T-helper 1 cell treated with Interleukin-12 subunit alpha and Interleukin-12 subunit beta and Interleukin-4 antibody, amounts not matched to agents 30 μg/mL and 1 μg/mL, for 36 hours (primary cell): Measurements from ENCODE around the gene ARNT2.

Experiments
- H3K27ac Mint-ChIP-seq: one replicate; pipeline ENCODE4 v1.8.0; 2021; ENCODE audit warnings: mild to moderate bottlenecking, mixed read lengths
- H3K27me3 Mint-ChIP-seq: one replicate; pipeline ENCODE4 v1.8.0; 2021; ENCODE audit warnings: low read depth, mixed read lengths
- H3K36me3 Mint-ChIP-seq: one replicate; pipeline ENCODE4 v1.8.0; 2021; ENCODE audit warnings: low read depth, mixed read lengths
- H3K4me1 Mint-ChIP-seq: one replicate; pipeline ENCODE4 v1.8.0; 2021; ENCODE audit warnings: low read depth, mixed read lengths
- H3K4me3 Mint-ChIP-seq: one replicate; pipeline ENCODE4 v1.8.0; 2021; ENCODE audit warnings: mild to moderate bottlenecking, moderate library complexity, mixed read lengths
- H3K9me3 Mint-ChIP-seq: one replicate; pipeline ENCODE4 v1.8.0; 2021; ENCODE audit warnings: mixed read lengths

ARNT2 gene

DNA sequence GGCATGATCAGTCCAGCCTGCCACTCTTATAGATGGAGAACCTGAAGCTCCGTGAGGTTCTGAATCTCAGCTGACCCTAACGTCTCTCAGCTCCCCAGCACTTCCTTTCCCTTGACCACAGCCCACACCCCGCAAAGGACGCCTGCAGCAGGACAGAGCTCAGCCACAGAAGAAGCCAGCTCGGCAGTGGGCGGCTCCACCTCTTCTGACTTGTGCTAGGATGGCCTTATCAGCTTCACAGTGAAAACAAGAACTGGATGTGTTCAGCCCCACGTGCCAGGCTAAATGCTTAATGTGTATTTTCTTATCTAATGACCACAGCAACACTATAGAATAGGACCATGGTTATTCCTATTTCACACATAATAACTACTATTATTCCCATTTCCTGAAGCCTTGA lies 127.6 kb downstream of the ARNT2 start:
- Mint-ChIP-seq H3K27me3 (peaks cover 5% of the 10 kb centered on the region), H3K9me3 (peaks cover 2% of the 10 kb centered on the region), H3K27ac (no peak overlapping the region), H3K36me3 (no peaks in the 10 kb centered on the region), H3K4me3 (no peak overlapping the region), H3K4me1 (no peaks in the 10 kb centered on the region)

DNA sequence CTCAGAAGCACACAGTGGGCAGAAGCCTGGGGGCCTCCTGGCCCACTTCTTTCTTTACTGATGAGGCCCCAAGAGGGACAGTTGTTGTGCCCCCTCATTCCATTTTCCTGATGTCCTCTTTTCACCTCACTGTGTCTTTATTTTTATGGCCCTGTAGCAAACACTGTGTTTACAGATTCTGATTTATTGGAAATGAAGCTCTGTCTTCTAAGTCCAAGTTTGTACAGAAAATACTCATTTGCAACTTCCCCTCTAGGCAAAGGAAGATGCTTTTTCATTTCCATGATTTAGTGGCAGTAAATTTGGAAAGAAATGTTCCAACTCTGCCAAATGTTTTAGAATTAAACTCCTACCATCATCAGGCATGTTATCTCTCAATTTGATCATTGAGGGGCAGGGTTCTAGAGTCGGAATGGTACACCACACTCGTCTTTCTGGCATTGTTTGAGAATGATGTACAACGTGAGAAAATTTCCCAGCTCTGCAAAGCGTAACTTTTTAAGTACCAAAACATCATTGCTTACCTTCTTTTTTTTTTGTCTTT lies 129.7 kb downstream of the ARNT2 start:
- H3K27me3 Mint-ChIP-seq, result peaks cover 8% of the 10 kb centered on the region
- peaks cover 2% of the 10 kb centered on the region for H3K9me3 Mint-ChIP-seq
- no peak overlapping the region for H3K4me3 Mint-ChIP-seq
- H3K27ac Mint-ChIP-seq, result no peak overlapping the region
- no peaks in the 10 kb centered on the region for H3K36me3 Mint-ChIP-seq
- no peaks in the 10 kb centered on the region for H3K4me1 Mint-ChIP-seq

DNA sequence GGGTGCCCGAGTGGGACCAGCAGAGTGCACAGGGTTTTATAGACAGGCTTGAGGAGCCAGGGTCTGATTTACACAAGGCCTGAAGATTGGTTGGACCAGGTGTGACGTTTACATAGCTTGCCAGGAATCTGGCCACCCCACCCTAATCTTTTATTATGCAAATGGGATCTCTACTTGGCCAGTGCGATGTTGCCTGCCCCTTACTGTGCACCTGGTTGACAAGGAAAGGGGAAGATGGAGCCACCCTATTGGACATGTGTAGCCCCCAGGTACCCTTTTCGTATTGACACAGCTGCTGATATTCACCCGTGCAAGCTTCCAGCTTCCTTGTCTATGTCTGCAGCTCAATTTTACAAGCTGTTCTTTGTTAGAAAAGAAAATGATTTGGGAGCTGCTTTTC lies 132.0 kb downstream of the ARNT2 start:
- H3K27me3 Mint-ChIP-seq, result peaks cover 11% of the 10 kb centered on the region
- H3K9me3 Mint-ChIP-seq, result peaks cover 2% of the 10 kb centered on the region
- H3K4me3 Mint-ChIP-seq, result no peak overlapping the region
- H3K36me3 Mint-ChIP-seq, result no peaks in the 10 kb centered on the region
- no peaks in the 10 kb centered on the region for H3K4me1 Mint-ChIP-seq
- H3K27ac Mint-ChIP-seq, result no peak overlapping the region

DNA sequence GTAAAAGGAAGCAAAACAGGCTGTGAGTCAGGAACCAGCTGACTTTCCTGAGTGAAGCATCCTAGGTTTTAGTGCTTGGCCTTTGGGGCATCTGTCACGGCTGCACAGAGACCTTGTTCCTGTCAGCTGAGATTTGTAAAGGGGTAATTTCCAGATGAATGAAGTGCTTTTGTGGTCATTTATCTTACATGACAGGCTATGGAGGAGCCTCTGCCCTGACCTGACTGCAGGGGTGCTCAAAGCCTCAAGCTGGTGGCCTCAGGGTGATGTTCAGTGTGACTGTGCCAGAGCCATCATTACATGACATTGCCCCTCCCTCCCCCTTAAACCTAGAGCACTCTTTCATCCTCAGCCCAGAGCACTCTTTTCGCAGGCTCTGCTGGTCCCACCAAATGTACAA lies 132.5 kb downstream of the ARNT2 start:
- H3K27ac Mint-ChIP-seq, result no peak overlapping the region
- H3K9me3 Mint-ChIP-seq, result peaks cover 2% of the 10 kb centered on the region
- no peaks in the 10 kb centered on the region for H3K4me1 Mint-ChIP-seq
- H3K4me3 Mint-ChIP-seq, result no peak overlapping the region
- H3K36me3 Mint-ChIP-seq, result no peaks in the 10 kb centered on the region
- peaks cover 13% of the 10 kb centered on the region for H3K27me3 Mint-ChIP-seq

DNA sequence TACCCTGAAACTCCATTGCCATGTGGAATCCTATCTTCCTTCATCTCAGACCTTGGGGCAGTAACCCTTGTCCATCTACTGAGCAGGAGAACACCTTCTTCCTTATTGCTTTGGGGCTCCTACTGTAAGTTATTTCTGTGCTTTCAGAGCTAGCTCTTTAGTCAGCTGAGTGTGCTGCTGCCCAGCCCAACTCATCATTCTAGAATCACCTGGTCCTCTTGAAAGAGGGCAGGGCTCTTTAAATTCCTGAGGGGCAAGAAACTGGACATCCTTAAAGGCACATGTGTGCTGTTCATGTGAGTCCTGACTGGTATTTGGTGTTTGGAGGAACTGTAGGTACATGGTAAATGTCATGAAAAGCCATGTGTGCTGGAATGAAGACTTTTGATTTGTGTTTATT lies 140.9 kb downstream of the ARNT2 start:
- Mint-ChIP-seq H3K27ac (no peak overlapping the region), H3K9me3 (no peaks in the 10 kb centered on the region), H3K4me1 (no peaks in the 10 kb centered on the region), H3K4me3 (no peak overlapping the region), H3K36me3 (no peaks in the 10 kb centered on the region), H3K27me3 (peaks cover 15% of the 10 kb centered on the region)

DNA sequence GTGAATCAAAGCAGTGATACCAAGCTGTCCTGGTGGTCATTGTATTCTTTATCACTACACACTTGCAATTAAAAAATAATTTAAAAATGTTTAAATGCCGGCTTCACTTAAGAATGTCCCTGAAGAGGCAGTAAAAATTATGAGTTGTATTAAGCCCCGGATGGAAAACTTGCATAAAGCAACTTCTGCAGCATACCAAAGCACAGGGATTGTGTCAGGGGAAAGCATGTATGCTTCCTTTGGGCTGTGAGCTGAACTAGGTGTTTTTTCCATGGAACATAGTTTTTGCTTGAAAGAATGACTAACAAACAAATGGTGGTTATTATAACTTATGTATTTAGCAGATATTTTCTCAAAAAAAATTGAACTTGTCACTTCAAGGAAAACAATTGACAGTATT lies 143.1 kb downstream of the ARNT2 start:
- no peaks in the 10 kb centered on the region for H3K36me3 Mint-ChIP-seq

DNA sequence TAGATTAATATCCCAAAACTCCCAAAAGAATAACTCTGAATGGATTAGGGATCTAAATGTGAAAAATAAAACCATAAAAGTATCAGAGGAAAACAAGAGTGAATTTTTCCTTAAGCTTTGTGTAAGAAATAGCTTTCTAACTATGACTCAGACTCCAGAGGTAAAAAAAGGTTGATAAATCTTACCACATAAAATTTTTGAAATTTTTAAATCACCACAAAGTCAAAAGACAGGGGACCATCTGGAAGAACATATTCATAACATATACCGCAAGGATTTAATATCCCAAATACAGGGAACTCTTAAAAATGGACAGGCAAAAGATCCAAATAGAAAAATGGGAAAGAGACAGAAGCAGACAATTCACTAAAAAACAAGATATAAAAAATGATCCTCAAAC lies 145.0 kb downstream of the ARNT2 start:
- Mint-ChIP-seq H3K4me1 (no peaks in the 10 kb centered on the region), H3K36me3 (no peaks in the 10 kb centered on the region), H3K27me3 (peaks cover 18% of the 10 kb centered on the region), H3K9me3 (no peaks in the 10 kb centered on the region), H3K27ac (no peak overlapping the region), H3K4me3 (no peak overlapping the region)

More for the DNA sequence above, 143.1 kb downstream of the ARNT2 start:
- Mint-ChIP-seq H3K27ac (no peak overlapping the region), H3K9me3 (no peaks in the 10 kb centered on the region), H3K4me3 (no peak overlapping the region), H3K27me3 (peaks cover 18% of the 10 kb centered on the region), H3K4me1 (no peaks in the 10 kb centered on the region)

DNA sequence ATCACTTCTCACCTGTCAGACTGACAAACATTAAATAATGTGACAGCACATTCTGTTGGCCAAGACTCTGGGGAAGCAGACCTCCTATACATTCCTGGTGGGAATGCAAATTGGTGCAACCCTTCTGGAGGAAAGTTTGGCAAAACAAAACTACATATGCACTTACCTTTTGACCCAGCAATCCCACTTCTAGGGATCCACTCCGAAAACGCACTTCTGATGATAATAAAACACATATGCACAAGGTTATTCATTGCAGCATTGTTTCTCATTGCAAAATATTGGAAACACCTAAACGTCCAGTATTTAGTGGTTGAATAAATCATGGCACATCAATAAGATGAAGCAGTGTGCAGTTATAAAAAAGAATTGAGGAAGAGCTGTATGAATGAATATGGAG lies 145.5 kb downstream of the ARNT2 start:
- H3K9me3 Mint-ChIP-seq, result no peaks in the 10 kb centered on the region
- H3K4me3 Mint-ChIP-seq, result no peak overlapping the region
- peaks cover 18% of the 10 kb centered on the region for H3K27me3 Mint-ChIP-seq
- H3K36me3 Mint-ChIP-seq, result no peaks in the 10 kb centered on the region
- H3K27ac Mint-ChIP-seq, result no peak overlapping the region
- no peaks in the 10 kb centered on the region for H3K4me1 Mint-ChIP-seq

DNA sequence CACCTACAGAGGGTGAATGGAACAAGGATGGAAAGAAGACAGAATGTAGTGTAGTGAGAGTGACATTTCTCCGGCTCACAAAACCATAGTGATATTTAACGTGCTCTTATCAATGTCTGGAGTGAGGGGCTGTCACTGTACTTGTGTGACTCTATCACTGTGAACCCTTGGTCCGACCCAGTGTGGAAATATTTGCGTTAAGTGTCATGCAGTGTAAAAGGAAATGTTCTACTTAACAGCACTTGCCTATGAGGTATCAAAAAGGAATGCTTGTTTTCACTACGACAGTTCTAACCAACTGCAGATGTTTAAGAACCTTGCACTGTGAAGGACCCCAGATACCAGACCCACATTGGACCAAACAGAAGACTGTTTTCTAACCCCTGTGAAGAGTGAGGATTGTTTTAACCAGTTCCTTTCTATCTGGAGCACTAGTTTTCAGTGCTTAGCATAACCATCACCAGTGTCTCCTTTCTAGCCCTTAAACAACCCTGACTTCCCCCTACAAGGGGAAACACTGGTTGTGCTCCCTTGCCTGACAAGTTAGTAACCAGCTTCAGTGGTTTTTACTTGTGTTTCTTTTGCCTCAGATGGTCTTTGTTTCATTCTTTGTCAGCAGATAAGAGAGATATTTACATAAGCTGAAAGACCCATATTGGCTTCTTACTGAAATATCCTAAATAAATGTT lies 146.2 kb downstream of the ARNT2 start:
- H3K36me3 Mint-ChIP-seq, result no peaks in the 10 kb centered on the region
- H3K27ac Mint-ChIP-seq, result no peak overlapping the region
- peaks cover 22% of the 10 kb centered on the region for H3K27me3 Mint-ChIP-seq
- H3K9me3 Mint-ChIP-seq, result no peaks in the 10 kb centered on the region
- H3K4me3 Mint-ChIP-seq, result no peak overlapping the region
- no peaks in the 10 kb centered on the region for H3K4me1 Mint-ChIP-seq

DNA sequence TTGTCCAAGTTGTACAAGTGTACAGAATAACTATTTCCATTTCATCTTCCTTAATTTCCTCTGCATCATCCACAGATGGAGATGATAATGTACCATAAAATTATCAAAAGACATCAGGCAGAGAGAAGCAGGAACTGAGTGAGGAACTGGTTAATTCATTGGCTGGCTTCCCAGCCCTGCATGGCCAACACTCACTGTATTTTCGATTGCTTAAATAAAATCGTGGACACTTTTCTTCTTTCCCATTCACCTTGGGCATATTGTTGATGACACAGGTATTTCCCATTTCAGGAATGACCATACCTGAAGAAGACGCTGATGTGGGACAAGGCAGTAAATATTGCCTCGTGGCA lies 146.7 kb downstream of the ARNT2 start:
- Mint-ChIP-seq H3K9me3 (no peaks in the 10 kb centered on the region), H3K4me1 (no peaks in the 10 kb centered on the region), H3K27ac (no peak overlapping the region), H3K27me3 (peaks cover 22% of the 10 kb centered on the region), H3K4me3 (no peak overlapping the region), H3K36me3 (no peaks in the 10 kb centered on the region)

DNA sequence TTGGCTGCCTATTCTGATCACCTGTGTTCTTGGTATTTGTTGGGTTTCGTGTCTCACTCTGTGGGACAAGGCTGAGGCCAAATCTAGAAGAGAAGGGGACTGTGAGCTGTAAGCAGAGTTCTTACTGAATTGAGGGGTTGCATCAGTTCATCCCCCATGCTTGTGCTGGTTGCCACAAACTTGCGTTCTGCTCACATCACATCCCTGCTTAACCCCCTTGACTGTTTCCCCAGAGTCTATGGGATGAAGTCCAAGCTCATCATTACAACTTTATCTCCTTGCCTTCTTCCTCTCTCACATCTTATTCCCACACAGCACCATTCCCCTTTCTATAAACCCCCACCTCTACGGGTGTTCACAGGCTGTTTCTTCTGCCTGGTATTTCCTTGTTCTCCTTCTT lies 147.2 kb downstream of the ARNT2 start:
- peaks cover 20% of the 10 kb centered on the region for H3K27me3 Mint-ChIP-seq
- H3K4me1 Mint-ChIP-seq, result no peaks in the 10 kb centered on the region
- H3K36me3 Mint-ChIP-seq, result no peaks in the 10 kb centered on the region
- no peak overlapping the region for H3K27ac Mint-ChIP-seq
- no peaks in the 10 kb centered on the region for H3K9me3 Mint-ChIP-seq
- no peak overlapping the region for H3K4me3 Mint-ChIP-seq

DNA sequence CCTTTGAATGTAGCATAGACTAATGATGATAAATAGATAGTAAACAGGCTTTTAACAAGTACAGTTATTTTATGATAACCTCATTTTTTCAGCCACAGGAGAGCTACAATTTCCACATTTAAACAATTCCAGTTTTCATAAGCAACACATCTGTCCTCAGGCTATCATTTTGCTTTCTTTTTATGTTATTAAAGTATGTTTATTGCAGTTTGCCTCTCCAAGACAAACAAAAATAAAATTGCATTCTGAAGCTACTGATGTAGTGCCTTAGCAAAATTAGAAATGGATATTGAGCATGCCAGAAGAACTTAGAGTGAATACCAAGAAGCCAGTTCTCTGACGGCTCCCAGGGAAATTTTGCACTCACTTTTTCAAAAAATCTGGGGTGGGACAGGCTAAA lies 150.4 kb downstream of the ARNT2 start:
- H3K4me3 Mint-ChIP-seq, result no peak overlapping the region
- H3K27ac Mint-ChIP-seq, result no peak overlapping the region
- H3K36me3 Mint-ChIP-seq, result no peaks in the 10 kb centered on the region
- H3K4me1 Mint-ChIP-seq, result no peaks in the 10 kb centered on the region
- peaks cover 23% of the 10 kb centered on the region for H3K27me3 Mint-ChIP-seq
- H3K9me3 Mint-ChIP-seq, result no peaks in the 10 kb centered on the region

DNA sequence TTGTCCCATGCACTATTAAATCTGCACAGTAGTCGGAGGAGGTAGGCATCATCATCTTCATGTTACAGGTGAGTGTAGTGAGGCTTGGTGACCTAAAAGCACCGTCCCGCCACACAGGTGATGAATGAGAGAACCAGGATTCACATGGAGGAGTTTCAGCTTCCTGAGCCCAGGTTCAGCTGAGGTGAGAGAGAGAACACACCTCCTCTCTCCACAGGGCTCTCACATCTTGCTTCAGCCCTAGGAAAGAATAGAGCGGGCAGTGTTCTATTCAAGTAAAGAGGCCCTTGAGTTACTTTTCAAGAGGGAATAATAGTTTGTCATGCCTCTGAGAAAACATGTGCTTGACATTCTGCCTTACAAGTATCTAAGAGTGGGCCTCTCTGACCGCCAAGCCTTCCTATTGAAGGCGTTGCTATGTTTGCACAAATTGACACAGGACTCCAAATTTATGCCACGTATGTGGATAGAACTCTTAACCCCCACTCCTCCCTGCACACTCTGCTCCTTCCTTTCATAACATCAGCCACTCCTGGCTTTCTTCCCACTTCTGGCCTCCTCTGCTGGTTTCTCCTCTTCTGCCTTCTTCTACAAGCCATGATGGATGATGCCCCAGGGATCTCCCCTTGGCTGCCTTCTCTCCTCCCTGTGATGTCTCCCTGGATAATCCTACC lies 152.6 kb downstream of the ARNT2 start:
- no peak overlapping the region for H3K4me3 Mint-ChIP-seq
- H3K9me3 Mint-ChIP-seq, result no peaks in the 10 kb centered on the region
- no peaks in the 10 kb centered on the region for H3K36me3 Mint-ChIP-seq
- no peak overlapping the region for H3K27ac Mint-ChIP-seq
- peaks cover 12% of the 10 kb centered on the region for H3K27me3 Mint-ChIP-seq
- H3K4me1 Mint-ChIP-seq, result no peaks in the 10 kb centered on the region

DNA sequence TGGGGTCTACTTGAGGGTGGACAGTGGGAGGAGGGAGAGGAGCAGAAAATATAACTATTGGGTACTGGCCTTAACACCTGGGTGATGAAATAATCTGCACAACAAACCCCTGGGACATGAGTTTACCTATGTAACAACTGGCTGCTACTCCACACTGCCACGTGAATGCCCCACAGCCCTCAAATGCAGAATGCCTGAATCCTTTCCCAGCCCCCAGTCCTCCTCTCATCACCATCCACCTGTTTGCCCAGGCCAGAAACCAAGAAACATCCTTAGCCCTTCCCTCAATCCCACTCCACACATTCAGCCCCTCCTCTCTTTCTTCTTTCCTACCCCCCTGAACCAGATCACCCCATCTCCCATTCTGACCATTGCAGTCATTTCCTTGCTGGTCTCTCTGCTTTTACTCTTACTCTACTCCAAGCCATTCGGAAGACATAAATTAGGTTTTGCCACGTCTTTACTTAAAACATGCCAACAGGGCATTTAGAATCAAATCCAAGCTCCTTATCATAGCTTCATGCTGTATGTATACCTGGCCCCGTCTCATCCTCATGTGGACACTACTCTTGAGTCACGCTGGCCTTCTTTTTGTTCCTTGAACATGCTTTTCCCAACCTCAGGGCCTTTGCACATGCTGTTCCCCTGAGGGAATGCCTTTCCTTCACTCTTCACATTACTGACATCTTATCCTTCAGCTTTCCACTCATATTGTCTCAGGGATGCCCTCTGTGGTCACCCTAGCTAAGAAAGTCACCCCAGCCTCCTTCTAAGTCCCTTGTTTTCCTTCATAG lies 153.5 kb downstream of the ARNT2 start:
- peaks cover 8% of the 10 kb centered on the region for H3K27me3 Mint-ChIP-seq
- H3K4me1 Mint-ChIP-seq, result no peaks in the 10 kb centered on the region
- no peaks in the 10 kb centered on the region for H3K36me3 Mint-ChIP-seq
- no peak overlapping the region for H3K27ac Mint-ChIP-seq
- H3K9me3 Mint-ChIP-seq, result no peaks in the 10 kb centered on the region
- H3K4me3 Mint-ChIP-seq, result no peak overlapping the region
